ENCODE results near the gene LOXL3. TPM values are rescaled to one million over a fixed set of nuclear protein-coding genes. Genes with fewer than 3 reads are reported as not detected.

LOXL3 gene
- total RNA-seq, 4 donors from 2014 or later, result 5.0 to 16.2 (median 13.5) TPM

- peak overlapping the region in 1 of 4 donors; percentile 3 for H3K27ac ChIP-seq
- H3K9me3 ChIP-seq, result no peaks in the 10 kb centered on the region
- DNase-seq (ENCODE audit: low spot score in 2 of 2), result peak; percentile 21 to 33
- no peaks in the 10 kb centered on the region for H3K36me3 ChIP-seq
- no peak overlapping the region for H3K4me3 ChIP-seq
- peaks cover 0 to 10% of the 10 kb centered on the region in 2 donors for H3K27me3 ChIP-seq
- WGBS, 2 donors, result 49 to 50% methylated on average over 4 of the region's 4 CpGs
- TF ChIP-seq EP300 (IDR thresholded peaks at IDR 0.05), result no peak
- no peak for TF ChIP-seq POLR2A (IDR thresholded peaks at IDR 0.05)
- TF ChIP-seq CTCF (IDR thresholded peaks at IDR 0.05), result no peak
- H3K4me1 ChIP-seq, result peaks cover 0 to 38% (median 10%) of the 10 kb centered on the region in 4 donors
These were observed 31.9 kb upstream of the LOXL3 start for GRCh38 chr2:74585406-74586185.

DNA sequence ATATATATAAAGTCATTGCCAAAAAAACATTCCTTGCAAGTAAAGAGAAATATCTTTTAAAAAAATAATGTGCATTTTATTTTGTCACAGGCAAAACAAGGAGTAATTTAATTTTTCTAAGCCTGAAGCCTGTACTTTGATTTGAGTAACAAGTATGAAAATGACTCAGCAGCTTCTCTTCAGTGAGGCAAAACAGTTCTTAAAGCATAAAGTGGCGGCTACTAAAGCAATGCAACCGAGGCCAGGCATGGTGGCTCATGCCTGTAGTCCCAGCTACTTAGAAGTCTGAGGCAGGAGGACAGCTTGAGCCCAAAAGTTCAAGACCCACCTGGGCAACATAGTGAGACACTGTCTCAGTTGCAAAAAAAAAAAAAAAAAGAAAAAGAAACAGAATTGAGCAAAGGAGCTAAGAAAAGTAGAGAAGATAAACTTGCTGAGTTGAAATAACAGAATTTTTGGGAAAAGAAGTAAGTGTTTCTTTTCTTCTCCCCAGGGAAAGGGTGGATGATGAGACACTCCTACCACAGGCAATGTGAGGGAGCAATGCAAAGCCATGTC lies 30.4 kb upstream of the LOXL3 start:
- no peaks in the 10 kb centered on the region for H3K9me3 ChIP-seq
- no peaks in the 10 kb centered on the region for H3K36me3 ChIP-seq
- 35 to 48% methylated on average over 2 of the region's 2 CpGs for WGBS, 2 donors
- no peak for DNase-seq (ENCODE audit: low spot score in 2 of 2)
- H3K27ac ChIP-seq, result peak overlapping the region in 2 of 4 donors; percentile 58 to 78
- H3K4me1 ChIP-seq, result peaks cover 0 to 38% (median 10%) of the 10 kb centered on the region in 4 donors
- no peak for TF ChIP-seq POLR2A (IDR thresholded peaks at IDR 0.05)
- TF ChIP-seq EP300 (IDR thresholded peaks at IDR 0.05), result no peak
- TF ChIP-seq CTCF (IDR thresholded peaks at IDR 0.05), result no peak
- H3K4me3 ChIP-seq, result no peak overlapping the region
- no peaks in the 10 kb centered on the region for H3K27me3 ChIP-seq

DNA sequence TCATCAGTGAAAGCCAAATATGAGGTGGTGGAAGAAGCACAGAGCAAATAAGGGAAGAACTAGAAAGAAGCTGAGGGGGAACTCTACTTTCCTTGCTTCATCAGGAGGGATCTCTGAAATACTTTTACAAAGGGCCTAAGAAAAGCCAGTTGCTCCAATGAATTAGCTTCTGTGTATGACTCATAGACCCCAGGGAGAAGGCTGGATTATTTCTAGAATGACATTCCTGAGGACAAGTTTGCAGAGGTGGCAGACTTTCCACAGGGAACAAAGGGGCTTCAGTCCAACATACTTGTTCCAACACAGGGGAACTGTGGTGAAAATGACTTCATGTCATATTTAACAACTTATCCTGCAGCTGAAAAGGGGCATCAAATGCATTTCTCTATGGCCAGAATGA lies 29.8 kb upstream of the LOXL3 start:
- no peaks in the 10 kb centered on the region for H3K27me3 ChIP-seq
- TF ChIP-seq POLR2A (IDR thresholded peaks at IDR 0.05) (no peak), CTCF (IDR thresholded peaks at IDR 0.05) (no peak), EP300 (IDR thresholded peaks at IDR 0.05) (no peak)
- H3K27ac ChIP-seq, result peak overlapping the region in 2 of 4 donors; percentile 58 to 91
- no peaks in the 10 kb centered on the region for H3K36me3 ChIP-seq
- no peak for DNase-seq (ENCODE audit: low spot score in 2 of 2)
- H3K4me3 ChIP-seq, result no peak overlapping the region
- peaks cover 0 to 38% (median 10%) of the 10 kb centered on the region in 4 donors for H3K4me1 ChIP-seq
- no peaks in the 10 kb centered on the region for H3K9me3 ChIP-seq

DNA sequence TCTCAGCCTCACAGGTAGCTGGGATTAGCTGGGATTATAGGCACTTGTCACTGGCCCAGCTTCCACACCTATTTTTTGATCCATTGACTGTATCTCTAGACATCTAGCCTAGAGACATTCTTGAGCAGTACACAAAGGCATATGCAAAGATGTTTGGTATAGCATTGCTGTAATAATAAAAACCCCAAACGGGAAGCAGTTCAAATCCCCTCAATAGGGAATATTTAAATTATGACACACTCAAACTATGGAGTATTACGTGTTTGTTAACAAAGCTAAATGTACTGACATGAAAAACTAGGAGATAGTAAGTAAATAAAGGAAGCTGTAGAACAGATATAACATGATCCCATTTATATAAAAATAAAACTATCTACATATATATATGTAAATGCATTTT lies 28.4 kb upstream of the LOXL3 start:
- DNase-seq (ENCODE audit: low spot score in 2 of 2), result no peak
- no peak for TF ChIP-seq CTCF (IDR thresholded peaks at IDR 0.05)
- no peak for TF ChIP-seq POLR2A (IDR thresholded peaks at IDR 0.05)
- TF ChIP-seq EP300 (IDR thresholded peaks at IDR 0.05), result no peak
- Histone ChIP-seq H3K27ac (peak overlapping the region in 1 of 4 donors; percentile 91), H3K4me1 (peaks cover 0 to 32% (median 10%) of the 10 kb centered on the region in 4 donors), H3K27me3 (no peaks in the 10 kb centered on the region), H3K4me3 (no peak overlapping the region), H3K36me3 (no peaks in the 10 kb centered on the region), H3K9me3 (no peaks in the 10 kb centered on the region)
- WGBS, 2 donors, result 63 to 67% methylated on average over 2 of the region's 2 CpGs

DNA sequence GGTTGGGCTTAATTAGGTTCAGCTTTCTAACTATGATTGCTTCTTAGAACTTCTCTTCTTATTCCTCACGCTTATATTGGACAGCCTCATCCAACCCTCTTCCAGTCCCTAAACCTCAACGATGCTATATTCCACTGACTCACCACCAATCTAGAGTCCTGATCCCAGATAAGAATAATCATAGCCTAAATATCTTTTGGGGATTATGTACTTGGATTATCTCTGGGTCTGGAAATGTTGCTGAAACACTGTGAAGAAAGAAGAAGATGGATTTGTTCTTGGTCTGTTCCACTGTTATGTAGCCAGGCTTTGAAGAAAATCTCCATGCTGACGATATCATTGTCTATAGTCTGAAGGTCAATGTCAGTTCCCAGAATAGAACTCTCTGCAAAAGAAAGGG lies 27.7 kb upstream of the LOXL3 start:
- H3K4me3 ChIP-seq, result no peak overlapping the region
- DNase-seq (ENCODE audit: low spot score in 2 of 2), result no peak
- H3K9me3 ChIP-seq, result no peaks in the 10 kb centered on the region
- no peak overlapping the region for H3K27ac ChIP-seq
- no peaks in the 10 kb centered on the region for H3K36me3 ChIP-seq
- WGBS, 2 donors, result 85% methylated on average over 3 of the region's 3 CpGs
- TF ChIP-seq POLR2A (IDR thresholded peaks at IDR 0.05), result no peak
- no peak for TF ChIP-seq EP300 (IDR thresholded peaks at IDR 0.05)
- no peak for TF ChIP-seq CTCF (IDR thresholded peaks at IDR 0.05)
- no peaks in the 10 kb centered on the region for H3K27me3 ChIP-seq
- peaks cover 0 to 34% (median 11%) of the 10 kb centered on the region in 4 donors for H3K4me1 ChIP-seq

All from tibial nerve (tissue), 4 donors.